OCI-LY1 (cell line): Measurements from ENCODE around the gene MYO1G.

ENCODE experiments used
- H2AFZ ChIP-seq: fragments of 200-600 bp; sonication (generic), shearing (Covaris generic); 2 replicates; pipeline ENCODE4 v1.6.0; 2014; ENCODE audit warnings: antibody characterized with exemption, mild to moderate bottlenecking, low read length
- H3F3A ChIP-seq: fragments of 200-600 bp; sonication (generic), shearing (Covaris generic); 2 replicates; pipeline ENCODE4 v1.6.0; 2014; ENCODE audit warnings: mild to moderate bottlenecking, antibody characterized with exemption, low read length, moderate library complexity; ENCODE audit not compliant: insufficient read depth
- H3K27ac ChIP-seq: fragments of 200-600 bp; sonication (generic); 2 replicates; pipeline ENCODE4 v1.5.1; 2014; ENCODE audit warnings: low read length, mixed run types, mild to moderate bottlenecking, low read depth; ENCODE audit not compliant: poor library complexity, severe bottlenecking
- H3K27me3 ChIP-seq: fragments of 200-600 bp; sonication (generic); 2 replicates; pipeline ENCODE4 v1.6.0; 2014; ENCODE audit warnings: antibody characterized with exemption, mild to moderate bottlenecking, low read length, moderate library complexity; ENCODE audit not compliant: insufficient read depth
- H3K36me3 ChIP-seq: fragments of 200-600 bp; sonication (generic); 2 replicates; pipeline ENCODE4 v1.6.1; 2014; ENCODE audit warnings: mild to moderate bottlenecking, antibody characterized with exemption, low read length, moderate library complexity, mixed read lengths; ENCODE audit not compliant: insufficient read depth
- H3K4me1 ChIP-seq: fragments of 200-600 bp; sonication (generic); 2 replicates; pipeline ENCODE4 v1.5.1; 2014; ENCODE audit warnings: mild to moderate bottlenecking, low read length, moderate library complexity; ENCODE audit not compliant: insufficient read depth, severe bottlenecking
- H3K4me2 ChIP-seq: fragments of 200-600 bp; sonication (generic), shearing (Covaris generic); 2 replicates; pipeline ENCODE4 v1.6.1; 2014; ENCODE audit warnings: low read length
- H3K4me3 ChIP-seq: fragments of 200-600 bp; sonication (generic); 2 replicates; pipeline ENCODE4 v1.5.1; 2014; ENCODE audit warnings: low read length, low read depth, mild to moderate bottlenecking, mixed read lengths; ENCODE audit not compliant: poor library complexity, severe bottlenecking
- H3K79me2 ChIP-seq: fragments of 200-600 bp; shearing (Covaris generic); 2 replicates; pipeline ENCODE4 v1.6.1; 2016; ENCODE audit warnings: mixed run types, low read length, mixed read lengths; ENCODE audit not compliant: insufficient read depth
- H3K9ac ChIP-seq: fragments of 200-600 bp; sonication (generic), shearing (Covaris generic); 2 replicates; pipeline ENCODE4 v1.6.1; 2014; ENCODE audit warnings: mild to moderate bottlenecking, low read length, mixed read lengths
- H3K9me2 ChIP-seq: fragments of 200-600 bp; sonication (generic), shearing (Covaris generic); 2 replicates; pipeline ENCODE4 v1.6.1; 2014; ENCODE audit warnings: low read depth, mild to moderate bottlenecking, low read length, mixed read lengths
- H3K9me3 ChIP-seq: fragments of 200-600 bp; shearing (Covaris generic); 2 replicates; pipeline ENCODE4 v1.6.1; 2014; ENCODE audit warnings: low read length, mixed read lengths
- H4K20me1 ChIP-seq: fragments of 200-600 bp; sonication (generic), shearing (Covaris generic); 2 replicates; pipeline ENCODE4 v1.6.0; 2016; ENCODE audit warnings: mild to moderate bottlenecking, low read length; ENCODE audit not compliant: insufficient read depth
- CTCF ChIP-seq: fragments of 200-600 bp; sonication (generic), shearing (Covaris generic); IDR thresholded peaks from 2 replicates; pipeline ENCODE4 v1.5.1; 2017; ENCODE audit warnings: mild to moderate bottlenecking, antibody characterized with exemption, low read length, moderate library complexity, mixed read lengths
- EZH2 ChIP-seq: fragments of 200-600 bp; sonication (generic), shearing (Covaris generic); IDR thresholded peaks from 2 replicates; pipeline ENCODE4 v1.8.0; 2017; ENCODE audit warnings: borderline replicate concordance, mixed run types, mild to moderate bottlenecking, antibody characterized with exemption, low read length, moderate library complexity, mixed read lengths

MYO1G gene

GRCh38 chr7:44999245-45000092 is 20.7 kb upstream of the MYO1G start:
- Histone ChIP-seq H3K79me2 (peaks cover 39% of the 10 kb centered on the region), H3K27ac (peak overlapping the region; percentile 93), H3F3A (peaks cover 18% of the 10 kb centered on the region), H2AFZ (peak overlapping the region; percentile 92; the same call in 1 of the 2 replicates), H3K27me3 (no peaks in the 10 kb centered on the region), H4K20me1 (no peaks in the 10 kb centered on the region), H3K36me3 (peaks cover 12% of the 10 kb centered on the region; the same call in 1 of the 2 replicates), H3K4me1 (peaks cover 77% of the 10 kb centered on the region), H3K9ac (peak overlapping the region; percentile 96), H3K9me3 (no peaks in the 10 kb centered on the region), H3K4me3 (peak overlapping the region; percentile 88), H3K9me2 (no peaks in the 10 kb centered on the region), H3K4me2 (peak overlapping the region; percentile 97)
- no peak for TF ChIP-seq EZH2
- no peak for TF ChIP-seq CTCF

GRCh38 chr7:44998153-44998871 is 19.5 kb upstream of the MYO1G start:
- Histone ChIP-seq H3K9me2 (no peaks in the 10 kb centered on the region), H3K36me3 (peaks cover 12% of the 10 kb centered on the region; the same call in 1 of the 2 replicates), H3K27me3 (no peaks in the 10 kb centered on the region), H3F3A (peaks cover 18% of the 10 kb centered on the region), H2AFZ (no peak overlapping the region), H3K4me1 (peaks cover 72% of the 10 kb centered on the region), H3K9ac (peak overlapping the region; percentile 96), H3K4me3 (peak overlapping the region; percentile 88), H3K4me2 (peak overlapping the region; percentile 97), H3K9me3 (no peaks in the 10 kb centered on the region), H4K20me1 (no peaks in the 10 kb centered on the region), H3K79me2 (peaks cover 27% of the 10 kb centered on the region), H3K27ac (peak overlapping the region; percentile 93)
- TF ChIP-seq CTCF: no peak
- TF ChIP-seq EZH2: no peak

- Histone ChIP-seq H4K20me1 (no peaks in the 10 kb centered on the region), H3K36me3 (no peaks in the 10 kb centered on the region), H3K9me3 (no peaks in the 10 kb centered on the region), H3K4me3 (peak overlapping the region; percentile 1), H2AFZ (no peak overlapping the region), H3K27me3 (no peaks in the 10 kb centered on the region), H3K79me2 (peaks cover 4% of the 10 kb centered on the region), H3F3A (peaks cover 18% of the 10 kb centered on the region), H3K9ac (peak overlapping the region; percentile 45), H3K4me2 (peak overlapping the region; percentile 40), H3K4me1 (peaks cover 50% of the 10 kb centered on the region), H3K27ac (peak overlapping the region; percentile 93), H3K9me2 (no peaks in the 10 kb centered on the region)
- TF ChIP-seq CTCF (no peak), EZH2 (no peak)
Measured at GRCh38 chr7:44995555-44996493, 17.0 kb upstream of the MYO1G start.
